NCI-H2227 (cell line): Measurements from ENCODE around the gene MSH3.
"Not testable (repeated sequence)": the region's sequence is repeated elsewhere in the genome, so short reads cannot be mapped to it uniquely, and the experiment has no call there.

Source experiments
- DNase-seq: peaks from one replicate; lab custom pipeline; 2025; ENCODE audit not compliant: unreplicated experiment; lab: John Stamatoyannopoulos, UW

The MSH3 gene

GRCh38 chr5:80705216-80705769 lies 50.8 kb downstream of the MSH3 start:
- DNase-seq = no peak

GRCh38 chr5:80705801-80706200 lies 51.3 kb downstream of the MSH3 start:
- no peak for DNase-seq

GRCh38 chr5:80706835-80707447 lies 52.5 kb downstream of the MSH3 start:
- DNase-seq = no peak

GRCh38 chr5:80707645-80708044 lies 53.2 kb downstream of the MSH3 start:
- no peak for DNase-seq

GRCh38 chr5:80711216-80711615 lies 56.8 kb downstream of the MSH3 start:
- DNase-seq = no peak

GRCh38 chr5:80711938-80712337 lies 57.5 kb downstream of the MSH3 start:
- DNase-seq = peak; percentile 39

- no peak for DNase-seq
Observed at GRCh38 chr5:80712919-80713318, 58.5 kb downstream of the MSH3 start.

GRCh38 chr5:80713631-80714030 lies 59.2 kb downstream of the MSH3 start:
- no peak for DNase-seq

GRCh38 chr5:80714570-80715298 lies 60.3 kb downstream of the MSH3 start:
- no peak for DNase-seq

- no peak for DNase-seq
Observed at GRCh38 chr5:80715887-80716286, 61.4 kb downstream of the MSH3 start.

GRCh38 chr5:80720181-80720580 lies 65.7 kb downstream of the MSH3 start:
- no peak for DNase-seq

GRCh38 chr5:80722916-80723315 lies 68.5 kb downstream of the MSH3 start:
- DNase-seq = no peak

GRCh38 chr5:80725446-80725845 lies 71.0 kb downstream of the MSH3 start:
- no peak for DNase-seq

- no peak for DNase-seq
Observed at GRCh38 chr5:80736730-80737129, 82.3 kb downstream of the MSH3 start.

GRCh38 chr5:80738466-80738865 lies 84.0 kb downstream of the MSH3 start:
- no peak for DNase-seq

GRCh38 chr5:80739057-80739456 lies 84.6 kb downstream of the MSH3 start:
- no peak for DNase-seq

GRCh38 chr5:80739496-80739895 lies 85.0 kb downstream of the MSH3 start:
- no peak for DNase-seq

- DNase-seq = no peak
Observed at GRCh38 chr5:80739898-80740297, 85.4 kb downstream of the MSH3 start.

GRCh38 chr5:80740488-80740887 lies 86.0 kb downstream of the MSH3 start:
- DNase-seq = not testable (repeated sequence)

GRCh38 chr5:80740999-80741398 lies 86.5 kb downstream of the MSH3 start:
- DNase-seq = no peak

GRCh38 chr5:80744149-80744548 lies 89.7 kb downstream of the MSH3 start:
- DNase-seq = no peak

GRCh38 chr5:80745490-80745889 lies 91.0 kb downstream of the MSH3 start:
- DNase-seq = no peak

GRCh38 chr5:80747922-80748321 lies 93.5 kb downstream of the MSH3 start:
- DNase-seq = no peak
